Breast epithelium (tissue), 4 donors: ENCODE data around the gene PDCD10. TPM values are rescaled to one million over a fixed set of nuclear protein-coding genes. Genes with fewer than 3 reads are reported as not detected.

Experiments
- DNase-seq, 2 donors: peaks; one replicate each; pipeline ENCODE4 v3.0.0-alpha.2; 2019; ENCODE audit warnings: low spot score in 2 of 2
- H3K27ac ChIP-seq, 2 donors: fragments of 200-600 bp; sonication (generic) in 1 of 2; one replicate each; pipeline ENCODE4 v1.5.1; 2016 to 2019; ENCODE audit warnings: mild to moderate bottlenecking in 1 of 2
- H3K27me3 ChIP-seq, 2 donors: fragments of 200-600 bp; sonication (generic) in 1 of 2; one replicate each; pipeline versions ENCODE4 v1.5.1 to v1.6.0; 2017 to 2019; ENCODE audit warnings: control low read depth in 1 of 2, mild to moderate bottlenecking in 1 of 2
- H3K36me3 ChIP-seq: fragments of 200-600 bp; one replicate; pipeline ENCODE4 v1.5.1; 2019
- H3K4me1 ChIP-seq, 2 donors: fragments of 200-600 bp; sonication (generic); one replicate each; pipeline ENCODE4 v1.5.1; 2016 to 2019; ENCODE audit warnings: control low read depth in 1 of 2
- H3K4me3 ChIP-seq, 3 donors: fragments of 200-600 bp; sonication (generic); 1 replicate in 2 of 3; 2 replicates in 1 of 3; pipeline ENCODE4 v1.5.1; 2016 to 2019; ENCODE audit warnings: mild to moderate bottlenecking in 3 of 3, moderate library complexity in 2 of 3
- H3K9me3 ChIP-seq, 2 donors: fragments of 200-600 bp; sonication (generic) in 1 of 2; one replicate each; pipeline ENCODE4 v1.5.1; 2016 to 2019; ENCODE audit warnings: control low read depth in 1 of 2
- POLR2A ChIP-seq: fragments of 450-650 bp; IDR thresholded peaks from one replicate; pipeline ENCODE4 v1.6.1; 2016; ENCODE audit warnings: antibody characterized with exemption, mild to moderate bottlenecking, moderate library complexity
- POLR2AphosphoS5 ChIP-seq, 3 donors: sonication (generic); formaldehyde crosslinking; IDR thresholded peaks; one replicate each; pipeline ENCODE4 v1.6.1; 2017; ENCODE audit warnings: antibody characterized with exemption in 3 of 3
- intact Hi-C: fragments of 100-400 bp; cut with DNase I; formaldehyde crosslinking; loops from one replicate; pipeline ENCODE4 v1.15.1; 2023; ENCODE audit warnings: low total_unique reads
- total RNA-seq, 3 donors: library from RNA; depleted of rRNA; stranded (reverse); fragments of >200 nt; gene quantifications; one replicate each; pipeline ENCODE4 v1.1.0, GENCODE V29; 2016
- TF ChIP-seq, protein P1 (sequence below), 3 donors: fragments of 450-650 bp; IDR thresholded peaks; one replicate each; pipeline ENCODE4 v1.5.1; 2016 to 2017; ENCODE audit warnings: antibody characterized with exemption in 3 of 3, mild to moderate bottlenecking in 3 of 3, moderate library complexity in 3 of 3

PDCD10 gene
- total RNA-seq, 3 donors from 2014 or later: 64.6 to 85.9 (median 79.6) TPM

DNA sequence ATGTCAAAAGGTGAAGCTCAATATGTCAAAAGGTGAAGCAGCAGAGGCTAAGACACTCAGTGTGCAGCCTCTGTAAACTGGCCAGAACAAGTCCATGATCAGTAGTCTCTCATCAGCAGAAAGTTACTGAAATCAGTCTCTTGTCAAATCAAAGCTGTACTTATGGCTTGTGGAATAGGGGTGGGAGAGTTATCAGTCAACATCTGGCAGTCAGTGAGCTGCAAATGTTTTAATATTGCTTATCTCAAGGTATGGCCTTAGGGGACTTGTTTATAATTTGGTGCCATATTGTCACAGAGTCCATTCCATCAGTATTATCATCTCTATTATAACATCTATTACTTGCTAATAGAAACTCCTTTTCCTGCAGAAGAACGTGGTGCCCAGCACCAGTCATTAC is 66.0 kb downstream of the PDCD10 start:
- Histone ChIP-seq H3K27ac (no peak overlapping the region), H3K27me3 (no peaks in the 10 kb centered on the region), H3K9me3 (peaks cover 0 to 5% of the 10 kb centered on the region in 2 donors), H3K4me3 (no peak overlapping the region), H3K4me1 (no peaks in the 10 kb centered on the region), H3K36me3 (no peaks in the 10 kb centered on the region)
- no peak for TF ChIP-seq POLR2AphosphoS5 (IDR thresholded peaks at IDR 0.05)
- TF ChIP-seq POLR2A: no peak
- TF ChIP-seq, protein P1, sequence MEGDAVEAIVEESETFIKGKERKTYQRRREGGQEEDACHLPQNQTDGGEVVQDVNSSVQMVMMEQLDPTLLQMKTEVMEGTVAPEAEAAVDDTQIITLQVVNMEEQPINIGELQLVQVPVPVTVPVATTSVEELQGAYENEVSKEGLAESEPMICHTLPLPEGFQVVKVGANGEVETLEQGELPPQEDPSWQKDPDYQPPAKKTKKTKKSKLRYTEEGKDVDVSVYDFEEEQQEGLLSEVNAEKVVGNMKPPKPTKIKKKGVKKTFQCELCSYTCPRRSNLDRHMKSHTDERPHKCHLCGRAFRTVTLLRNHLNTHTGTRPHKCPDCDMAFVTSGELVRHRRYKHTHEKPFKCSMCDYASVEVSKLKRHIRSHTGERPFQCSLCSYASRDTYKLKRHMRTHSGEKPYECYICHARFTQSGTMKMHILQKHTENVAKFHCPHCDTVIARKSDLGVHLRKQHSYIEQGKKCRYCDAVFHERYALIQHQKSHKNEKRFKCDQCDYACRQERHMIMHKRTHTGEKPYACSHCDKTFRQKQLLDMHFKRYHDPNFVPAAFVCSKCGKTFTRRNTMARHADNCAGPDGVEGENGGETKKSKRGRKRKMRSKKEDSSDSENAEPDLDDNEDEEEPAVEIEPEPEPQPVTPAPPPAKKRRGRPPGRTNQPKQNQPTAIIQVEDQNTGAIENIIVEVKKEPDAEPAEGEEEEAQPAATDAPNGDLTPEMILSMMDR (IDR thresholded peaks at IDR 0.05): no peak
- no peak for DNase-seq
- intact Hi-C loops: no loop called here

DNA sequence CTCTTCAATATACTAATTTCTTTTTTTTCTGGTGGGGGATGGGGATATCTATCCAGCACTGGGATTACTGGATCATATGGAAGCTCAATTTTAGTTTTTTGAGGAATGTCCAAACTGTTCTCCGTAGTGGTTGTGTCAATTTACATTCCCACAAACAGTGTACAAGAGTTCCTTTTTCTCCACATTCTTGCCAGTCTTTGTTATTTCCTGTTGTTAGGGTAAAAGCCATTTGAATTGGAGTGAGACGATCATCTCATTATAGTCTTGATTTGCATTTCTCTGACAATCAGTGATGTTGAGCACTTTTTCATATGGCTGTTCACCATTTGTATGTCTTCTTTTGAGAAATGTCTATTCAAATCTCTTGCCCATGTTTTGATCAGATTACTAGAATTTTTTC is 68.1 kb downstream of the PDCD10 start:
- TF ChIP-seq POLR2AphosphoS5 (IDR thresholded peaks at IDR 0.05): no peak
- intact Hi-C loops: no loop called here
- no peak overlapping the region for H3K4me3 ChIP-seq
- DNase-seq: no peak
- H3K36me3 ChIP-seq: no peaks in the 10 kb centered on the region
- H3K27me3 ChIP-seq: no peaks in the 10 kb centered on the region
- no peaks in the 10 kb centered on the region for H3K9me3 ChIP-seq
- H3K4me1 ChIP-seq: no peaks in the 10 kb centered on the region
- no peak overlapping the region for H3K27ac ChIP-seq

DNA sequence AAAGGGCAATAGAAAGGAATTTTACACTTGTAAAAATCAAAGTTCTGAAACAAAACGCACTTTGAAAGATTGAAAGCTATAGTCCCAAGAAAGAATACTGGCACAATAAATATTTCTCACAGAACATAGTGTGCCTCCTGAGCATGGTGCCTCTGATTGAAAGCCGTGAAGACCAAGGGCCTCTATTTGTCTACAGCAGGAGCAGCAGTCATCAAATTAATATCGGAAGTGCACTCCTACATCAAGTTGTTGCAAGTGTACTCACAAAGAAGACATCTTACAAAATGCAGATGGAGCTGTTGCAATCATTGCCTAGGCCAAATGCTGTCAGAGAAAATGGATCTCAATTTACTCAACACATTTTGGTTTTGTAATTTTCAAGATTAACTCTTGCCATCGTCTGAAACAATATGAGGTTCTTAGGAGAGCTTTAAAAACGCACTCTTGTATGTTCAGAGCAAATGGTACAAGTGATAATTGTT is 71.7 kb downstream of the PDCD10 start:
- intact Hi-C loops: no loop called here
- Histone ChIP-seq H3K27me3 (no peaks in the 10 kb centered on the region), H3K36me3 (no peaks in the 10 kb centered on the region), H3K4me3 (no peak overlapping the region), H3K4me1 (no peaks in the 10 kb centered on the region), H3K9me3 (no peaks in the 10 kb centered on the region), H3K27ac (no peak overlapping the region)
- TF ChIP-seq POLR2A: no peak
- no peak for TF ChIP-seq POLR2AphosphoS5 (IDR thresholded peaks at IDR 0.05)
- TF ChIP-seq, protein P1 (IDR thresholded peaks at IDR 0.05): no peak
- DNase-seq: no peak

DNA sequence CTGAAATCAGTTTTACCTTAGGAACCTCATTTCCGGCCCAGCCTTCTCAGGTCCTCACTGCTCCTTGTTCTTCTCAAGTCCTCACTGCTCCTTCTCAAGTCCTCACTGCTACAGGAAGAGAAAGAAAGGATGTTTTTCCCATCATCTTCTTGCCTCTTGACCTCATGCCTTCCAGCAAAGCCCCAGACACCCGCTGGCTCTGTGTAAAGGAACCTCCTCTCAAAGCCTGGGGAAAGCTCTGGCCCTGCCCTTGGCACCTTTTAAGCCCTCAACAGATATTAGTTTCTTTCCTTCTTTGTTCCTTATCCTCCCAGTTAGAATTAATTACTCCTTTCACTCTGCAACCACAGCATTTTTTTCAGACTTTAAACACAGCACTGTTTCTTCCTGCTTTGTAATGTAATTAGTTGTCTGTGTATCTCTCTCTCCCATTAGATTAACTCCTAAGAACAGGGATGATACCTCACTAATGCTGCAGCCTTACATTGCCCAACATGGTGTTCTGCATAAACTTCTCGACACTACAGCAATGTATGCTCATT is 76.9 kb downstream of the PDCD10 start:
- intact Hi-C loops: no loop called here
- Histone ChIP-seq H3K4me1 (no peaks in the 10 kb centered on the region), H3K9me3 (no peaks in the 10 kb centered on the region), H3K4me3 (no peak overlapping the region), H3K36me3 (no peaks in the 10 kb centered on the region), H3K27ac (no peak overlapping the region), H3K27me3 (no peaks in the 10 kb centered on the region)
- TF ChIP-seq, protein P1 (IDR thresholded peaks at IDR 0.05): no peak
- no peak for DNase-seq

DNA sequence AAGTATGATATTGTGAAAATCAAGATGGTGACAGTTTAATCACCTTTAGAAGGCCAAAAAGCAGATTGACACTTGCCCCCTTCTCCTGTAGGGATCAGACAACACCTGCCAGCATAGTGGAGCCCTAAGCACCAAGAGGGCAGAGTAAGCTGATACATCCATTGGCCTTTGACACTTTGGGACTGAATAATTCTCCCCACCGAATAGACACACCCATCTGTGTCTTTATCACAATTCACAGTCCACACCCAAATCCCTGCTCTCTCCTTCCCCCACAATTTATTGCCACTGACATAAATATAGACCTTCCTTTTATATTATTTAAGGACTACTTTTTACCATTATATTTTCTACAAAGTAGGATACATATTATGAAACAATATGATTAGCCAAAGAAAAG is 77.9 kb downstream of the PDCD10 start:
- TF ChIP-seq POLR2AphosphoS5 (IDR thresholded peaks at IDR 0.05): no peak
- TF ChIP-seq, protein P1 (IDR thresholded peaks at IDR 0.05): no peak
- no peak for TF ChIP-seq POLR2A
- Histone ChIP-seq H3K27me3 (no peaks in the 10 kb centered on the region), H3K36me3 (no peaks in the 10 kb centered on the region), H3K9me3 (no peaks in the 10 kb centered on the region), H3K27ac (no peak overlapping the region), H3K4me3 (no peak overlapping the region), H3K4me1 (no peaks in the 10 kb centered on the region)
- no peak for DNase-seq
- intact Hi-C loops: no loop called here

DNA sequence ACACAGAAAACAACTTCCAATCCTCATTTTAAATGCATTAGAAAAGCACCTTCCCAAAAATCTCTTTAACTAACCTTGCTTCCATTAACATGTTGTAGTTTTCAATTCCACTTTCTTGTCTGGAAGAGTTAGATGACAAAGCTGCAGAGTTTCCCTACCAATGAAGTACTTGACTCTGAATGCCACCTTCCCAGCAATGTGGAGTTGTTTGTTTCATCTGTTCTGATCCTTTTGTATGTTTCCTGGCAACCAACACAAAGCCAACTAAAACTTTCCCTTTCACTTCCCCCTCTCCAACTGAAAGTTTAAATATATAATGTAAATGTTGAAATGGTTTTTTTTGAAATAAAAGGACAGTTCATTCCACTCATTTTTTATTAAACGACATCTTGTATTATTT is 80.9 kb downstream of the PDCD10 start, which contains the start of gene WDR49:
Gene WDR49 (minus strand): TSS at position 183 of the 400 bp plus-strand sequence. CDS start 517 bp downstream, outside the sequence.
- Histone ChIP-seq H3K36me3 (no peaks in the 10 kb centered on the region), H3K27me3 (no peaks in the 10 kb centered on the region), H3K27ac (no peak within 1 kb of the TSS), H3K4me1 (no peaks in the 10 kb centered on the region), H3K4me3 (no peak within 1 kb of the TSS), H3K9me3 (no peaks in the 10 kb centered on the region)
- no peak for DNase-seq
- TF ChIP-seq, protein P1 (IDR thresholded peaks at IDR 0.05): no peak
- no peak for TF ChIP-seq POLR2A
- TF ChIP-seq POLR2AphosphoS5 (IDR thresholded peaks at IDR 0.05): no peak
- intact Hi-C loops: no loop called here
